GM10266 (cell line): ENCODE measurements around the gene PSD4.

Source experiments
- DNase-seq: peaks from one replicate; pipeline ENCODE4 v3.0.0; 2012; ENCODE audit errors: extremely low spot score
- CTCF ChIP-seq: IDR thresholded peaks from 2 replicates; pipeline ENCODE4 v1.5.1; 2012; ENCODE audit warnings: mild to moderate bottlenecking, low read depth; ENCODE audit not compliant: control insufficient read depth, insufficient read depth; ENCODE audit errors: missing control alignments

Gene PSD4

GRCh38 chr2:113160248-113160647 is 13.5 kb upstream of the PSD4 start:
- no peak for TF ChIP-seq CTCF

DNA sequence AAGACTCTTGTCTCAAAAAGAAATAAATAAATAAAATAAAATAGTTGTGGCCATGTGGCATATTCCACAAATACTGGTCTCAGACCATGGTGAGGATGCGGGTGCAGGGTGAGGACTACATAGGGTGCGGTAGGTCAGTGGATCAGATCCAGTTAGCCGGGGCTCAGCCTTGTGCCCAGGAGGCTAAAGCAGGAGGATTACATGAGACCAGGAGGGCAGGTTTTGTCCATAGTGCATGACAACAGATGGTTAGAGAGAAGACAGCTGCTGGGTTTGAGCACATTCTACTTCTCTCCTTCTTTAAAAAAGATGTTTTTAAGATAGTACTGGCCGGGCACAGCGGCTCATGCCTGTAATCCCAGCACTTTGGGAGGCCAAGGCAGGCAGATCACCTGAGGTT is 12.8 kb upstream of the PSD4 start:
- TF ChIP-seq CTCF, result no peak
- no peak for DNase-seq

More at GRCh38 chr2:113160248-113160647, 13.5 kb upstream of the PSD4 start:
- no peak for DNase-seq

DNA sequence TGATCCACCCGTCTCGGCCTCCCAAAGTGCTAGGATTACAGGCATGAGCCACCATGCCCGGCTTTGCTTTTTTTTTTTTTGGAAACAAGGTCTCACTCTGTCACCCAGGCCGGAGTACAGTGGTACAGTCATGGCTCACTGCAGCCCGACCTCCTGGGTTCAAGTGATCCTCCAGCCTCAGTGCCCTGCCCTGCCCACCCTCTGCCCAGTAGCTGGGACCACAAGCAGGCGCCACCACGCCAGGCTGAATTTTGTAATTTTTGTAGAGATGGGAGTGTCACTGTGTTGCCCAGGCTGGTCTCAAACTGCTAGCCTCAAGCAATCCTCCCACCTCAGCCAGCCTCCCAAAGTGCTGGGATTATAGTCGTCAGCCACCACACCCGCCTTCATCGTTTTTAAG is 11.6 kb upstream of the PSD4 start:
- no peak for TF ChIP-seq CTCF
- DNase-seq, result no peak

- TF ChIP-seq CTCF, result no peak
- DNase-seq, result no peak
Measured at GRCh38 chr2:113162869-113163268, 10.9 kb upstream of the PSD4 start.

- TF ChIP-seq CTCF, result no peak
- no peak for DNase-seq
Measured at GRCh38 chr2:113164215-113164929, 9.4 kb upstream of the PSD4 start.

DNA sequence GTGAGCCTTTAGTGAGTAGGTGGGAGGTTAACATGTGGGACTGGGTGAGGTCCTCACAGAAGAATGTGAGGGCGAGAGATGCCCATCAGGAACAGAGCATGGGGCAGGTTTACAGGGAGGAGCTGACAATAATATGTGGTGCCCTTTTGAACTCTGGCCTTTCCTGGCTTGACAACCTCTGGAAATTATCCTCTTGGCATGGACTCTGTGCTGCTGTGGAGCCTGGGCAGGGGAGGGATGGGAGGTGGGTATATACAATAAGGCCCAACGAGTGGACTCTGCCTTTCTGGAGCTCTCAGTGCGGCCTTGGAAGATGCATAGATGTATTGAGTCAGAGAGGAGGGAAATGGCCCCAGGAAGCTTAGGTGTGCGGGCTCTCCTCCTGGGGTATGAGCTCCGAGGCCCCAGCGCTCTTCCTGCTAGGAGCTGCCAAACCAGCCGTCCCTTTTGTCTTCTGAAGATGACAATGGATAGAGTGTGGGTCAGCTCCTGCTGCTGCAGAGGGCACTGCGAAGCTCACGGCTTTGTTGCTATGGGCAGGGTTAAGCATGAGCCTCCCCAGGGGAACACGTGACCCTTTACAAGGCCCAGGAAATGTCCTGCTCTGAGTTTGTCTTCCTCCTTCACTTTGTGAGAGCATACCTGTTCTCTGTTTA is 8.7 kb upstream of the PSD4 start:
- TF ChIP-seq CTCF, result no peak
- no peak for DNase-seq

- no peak for DNase-seq
- no peak for TF ChIP-seq CTCF
Measured at GRCh38 chr2:113166187-113166645, 7.6 kb upstream of the PSD4 start.
